ENCODE data around the gene FIGN.

DNA sequence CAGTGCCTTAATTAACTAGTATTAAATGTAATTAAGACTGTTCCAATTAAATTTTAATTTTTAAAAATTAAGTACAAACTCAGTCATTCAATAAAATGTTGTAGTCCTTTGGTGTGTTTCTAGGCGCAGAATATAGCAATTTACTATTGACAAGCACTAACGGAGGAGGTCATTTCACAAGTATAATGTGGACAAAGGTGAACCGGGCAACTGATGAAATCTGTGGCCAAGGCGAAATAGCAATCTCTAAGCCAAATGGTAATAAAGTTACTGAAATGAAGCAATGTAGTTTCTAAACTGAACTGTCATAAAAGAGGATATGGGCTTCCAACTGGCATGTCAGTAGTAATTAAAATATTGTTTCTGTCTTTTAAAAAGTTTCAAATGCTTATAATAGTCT, 27.5 kb downstream of the FIGN start:
- no peak for TF ChIP-seq EZH2 (IDR thresholded peaks at IDR 0.05; ENCODE audit: borderline replicate concordance, insufficient read depth, low read length, poor library complexity, severe bottlenecking)
- TF ChIP-seq EP300 (conservative IDR thresholded peaks at IDR 0.05; ENCODE audit: poor library complexity, severe bottlenecking) = no peak
- no peak for TF ChIP-seq CTCF (IDR thresholded peaks at IDR 0.05; ENCODE audit: poor library complexity, severe bottlenecking)
- TF ChIP-seq POLR2AphosphoS5 (IDR thresholded peaks at IDR 0.05) = no peak
- no peak for TF ChIP-seq TAF1 (IDR thresholded peaks at IDR 0.05; ENCODE audit: low read depth)
